ENCODE results near the gene TRPM8. TPM values are rescaled to one million over a fixed set of nuclear protein-coding genes. Genes with fewer than 3 reads are reported as not detected.

Gene TRPM8
- total and polyA plus RNA-seq, 7 donors: not detected

GRCh38 chr2:234020332-234020731, 103.2 kb downstream of the TRPM8 start:
- Histone ChIP-seq H3K4me1 (no peaks in the 10 kb centered on the region), H3K4me3 (no peak overlapping the region), H3K27ac (no peak overlapping the region), H3K36me3 (ENCODE audit: insufficient read depth in 1 of 2, low read depth in 1 of 2) (no peaks in the 10 kb centered on the region), H3K9me3 (no peaks in the 10 kb centered on the region), H3K27me3 (ENCODE audit: insufficient read depth in 3 of 3, low read length in 2 of 3) (peaks cover 0 to 4% (median 0%) of the 10 kb centered on the region in 3 donors)
- no peak for ATAC-seq
- no peak for TF ChIP-seq CTCF (IDR thresholded peaks at IDR 0.05)
- whole genome bisulfite sequencing, 3 donors: 84 to 96% (median 85%) methylated on average over 2 of the region's 2 CpGs
- intact Hi-C loops (cut with DNase I): no loop called here
- no peak for DNase-seq

GRCh38 chr2:234022424-234022823, 105.3 kb downstream of the TRPM8 start:
- H3K36me3 ChIP-seq (ENCODE audit: insufficient read depth in 1 of 2, low read depth in 1 of 2): no peaks in the 10 kb centered on the region
- no peak for TF ChIP-seq CTCF (IDR thresholded peaks at IDR 0.05)
- ATAC-seq: no peak

GRCh38 chr2:234024304-234024703, 107.1 kb downstream of the TRPM8 start:
- no peaks in the 10 kb centered on the region for H3K4me1 ChIP-seq
- H3K27me3 ChIP-seq (ENCODE audit: insufficient read depth in 3 of 3, low read length in 2 of 3): peaks cover 0 to 6% (median 4%) of the 10 kb centered on the region in 3 donors
- no peaks in the 10 kb centered on the region for H3K9me3 ChIP-seq
- TF ChIP-seq CTCF (IDR thresholded peaks at IDR 0.05): no peak
- H3K36me3 ChIP-seq (ENCODE audit: insufficient read depth in 1 of 2, low read depth in 1 of 2): no peaks in the 10 kb centered on the region
- intact Hi-C loops (cut with DNase I): no loop called here
- H3K27ac ChIP-seq: no peak overlapping the region
- DNase-seq (no peak), ATAC-seq (no peak)
- 93 to 98% (median 96%) methylated on average over 22 to 29 of the region's 29 CpGs for WGBS, 3 donors
- no peak overlapping the region for H3K4me3 ChIP-seq

More at GRCh38 chr2:234022424-234022823, 105.3 kb downstream of the TRPM8 start:
- H3K27ac ChIP-seq: no peak overlapping the region
- no peaks in the 10 kb centered on the region for H3K4me1 ChIP-seq
- H3K4me3 ChIP-seq: no peak overlapping the region
- H3K27me3 ChIP-seq (ENCODE audit: insufficient read depth in 3 of 3, low read length in 2 of 3): peaks cover 0 to 4% (median under 1%) of the 10 kb centered on the region in 3 donors
- intact Hi-C loops (cut with DNase I): no loop called here
- no peaks in the 10 kb centered on the region for H3K9me3 ChIP-seq
- WGBS, 3 donors: 96 to 100% (median 100%) methylated on average over 1 of the region's 1 CpG
- DNase-seq: no peak

- Histone ChIP-seq H3K36me3 (ENCODE audit: insufficient read depth in 1 of 2, low read depth in 1 of 2) (no peaks in the 10 kb centered on the region), H3K27me3 (ENCODE audit: insufficient read depth in 3 of 3, low read length in 2 of 3) (peaks cover 0 to 7% (median 2%) of the 10 kb centered on the region in 3 donors), H3K4me1 (no peaks in the 10 kb centered on the region), H3K27ac (no peak overlapping the region), H3K4me3 (peak overlapping the region; percentile 15), H3K9me3 (no peaks in the 10 kb centered on the region)
- 29 to 35% (median 29%) methylated on average over 10 of the region's 10 CpGs for WGBS, 3 donors
- ATAC-seq (no peak), DNase-seq (no peak)
- TF ChIP-seq CTCF (IDR thresholded peaks at IDR 0.05): no peak
- intact Hi-C loops (cut with DNase I): no loop called here
These were observed 108.3 kb downstream of the TRPM8 start for GRCh38 chr2:234025466-234025865.

- peak overlapping the region; percentile 15 for H3K4me3 ChIP-seq
- no peak overlapping the region for H3K27ac ChIP-seq
These were observed 108.8 kb downstream of the TRPM8 start for GRCh38 chr2:234025891-234026401.

More at GRCh38 chr2:234025891-234026401, 108.8 kb downstream of the TRPM8 start:
- DNase-seq: no peak
- no peak for TF ChIP-seq CTCF (IDR thresholded peaks at IDR 0.05)
- Histone ChIP-seq H3K9me3 (no peaks in the 10 kb centered on the region), H3K27me3 (ENCODE audit: insufficient read depth in 3 of 3, low read length in 2 of 3) (peaks cover 0 to 7% (median 2%) of the 10 kb centered on the region in 3 donors), H3K36me3 (ENCODE audit: insufficient read depth in 1 of 2, low read depth in 1 of 2) (no peaks in the 10 kb centered on the region), H3K4me1 (no peaks in the 10 kb centered on the region)
- no peak for ATAC-seq
- WGBS, 3 donors: 13 to 17% (median 14%) methylated on average over 5 of the region's 5 CpGs
- intact Hi-C loops (cut with DNase I): no loop called here

Data from psoas muscle (tissue), 8 donors.